Thyroid gland (tissue), 4 donors: Measurements from ENCODE around the gene NR4A3.

ENCODE experiments used
- CTCF ChIP-seq, 6 experiments: fragments of 200-600 bp in 3 of 6; fragments of 450-650 bp in 3 of 6; sonication (generic) in 3 of 6; IDR thresholded peaks; one replicate each; pipeline ENCODE4 v1.5.1; 2016 to 2019; ENCODE audit warnings: antibody characterized with exemption in 6 of 6, mild to moderate bottlenecking in 2 of 6, inconsistent platforms in 1 of 6, moderate library complexity in 1 of 6
- POLR2A ChIP-seq, 2 donors: fragments of 450-650 bp; IDR thresholded peaks; one replicate each; pipeline ENCODE4 v1.6.1; 2017; ENCODE audit warnings: antibody characterized with exemption in 2 of 2, mild to moderate bottlenecking in 2 of 2, moderate library complexity in 1 of 2

DNA sequence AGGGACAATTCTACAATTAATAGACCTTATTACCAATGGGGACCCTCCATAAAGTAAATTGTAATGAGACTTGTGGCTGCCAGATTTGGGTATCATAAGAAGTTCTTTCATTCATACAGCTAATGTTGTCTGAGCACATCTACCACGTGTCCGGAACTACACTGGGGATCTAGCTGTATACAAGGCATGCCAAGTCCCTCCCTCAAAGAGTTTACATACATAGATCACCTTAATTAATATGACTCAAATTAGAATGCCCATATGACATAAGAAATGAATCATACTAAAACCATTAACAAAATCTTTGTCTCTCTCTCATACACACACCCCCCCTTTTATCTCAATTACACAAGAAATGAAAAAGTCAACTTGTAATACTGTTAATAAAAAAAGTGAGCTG lies 18.0 kb upstream of the NR4A3 start:
- TF ChIP-seq CTCF (IDR thresholded peaks at IDR 0.05) (no peak), POLR2A (IDR thresholded peaks at IDR 0.05) (no peak)
